Stimulated activated memory B cell treated with anti-CD40 and anti-IgM and Interleukin-4, amounts not matched to agents 10 μg/mL and 1 μg/mL and 100 μg/mL, for 72 hours (primary cell): ENCODE data around the gene CHAC1.
"Not testable (repeated sequence)": the region's sequence is repeated elsewhere in the genome, so short reads cannot be mapped to it uniquely, and the experiment has no call there.

Experiments used
- ATAC-seq: fragments of 150-1000 bp; cut with Tn5 transposase; 2 replicates; pipeline ENCODE4 v1.10.0; 2021
- H3K27ac Mint-ChIP-seq: one replicate; pipeline ENCODE4 v1.8.0; 2022; ENCODE audit warnings: mild to moderate bottlenecking, mixed read lengths
- H3K27me3 Mint-ChIP-seq: one replicate; pipeline ENCODE4 v1.8.0; 2022; ENCODE audit warnings: mixed read lengths
- H3K36me3 Mint-ChIP-seq: one replicate; pipeline ENCODE4 v1.8.0; 2022; ENCODE audit warnings: mixed read lengths
- H3K4me1 Mint-ChIP-seq: one replicate; pipeline ENCODE4 v1.8.0; 2022; ENCODE audit warnings: mixed read lengths
- H3K4me3 Mint-ChIP-seq: one replicate; pipeline ENCODE4 v1.8.0; 2022; ENCODE audit warnings: mild to moderate bottlenecking, moderate library complexity, mixed read lengths
- H3K9me3 Mint-ChIP-seq: one replicate; pipeline ENCODE4 v1.8.0; 2022; ENCODE audit warnings: mixed read lengths

Gene CHAC1

GRCh38 chr15:40941528-40942336 lies 11.5 kb upstream of the CHAC1 start:
- Mint-ChIP-seq H3K27me3 (no peaks in the 10 kb centered on the region), H3K4me1 (peaks cover 23% of the 10 kb centered on the region), H3K9me3 (no peaks in the 10 kb centered on the region), H3K4me3 (peak overlapping the region; percentile 69), H3K27ac (peak overlapping the region; percentile 63), H3K36me3 (no peaks in the 10 kb centered on the region)
- peak; percentile 83 for ATAC-seq

DNA sequence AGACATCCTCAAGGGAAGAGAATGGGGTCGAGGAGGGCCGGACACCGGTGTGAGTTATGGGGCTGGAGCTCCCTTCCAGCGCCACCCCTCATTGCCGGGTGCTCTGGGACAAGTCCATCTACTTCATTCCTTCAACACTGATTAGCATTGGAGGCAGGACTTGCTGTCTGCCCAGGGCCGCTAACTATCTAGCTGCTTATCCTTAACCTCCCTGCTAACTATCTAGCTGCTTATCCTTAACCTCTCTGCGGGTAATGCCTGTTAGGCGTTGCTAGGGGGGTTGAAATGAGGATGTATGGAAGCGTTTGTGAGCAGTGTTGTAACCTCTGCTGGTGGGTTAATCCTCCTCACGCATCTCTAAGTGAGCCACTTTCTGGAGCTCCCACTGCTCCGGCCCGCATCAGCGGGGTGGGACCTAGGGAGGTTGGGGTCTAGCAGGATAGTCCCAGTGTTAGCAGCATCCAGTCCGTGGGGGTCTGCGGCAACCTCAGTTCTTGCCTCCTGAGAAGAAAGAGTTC lies 10.9 kb upstream of the CHAC1 start:
- H3K27ac Mint-ChIP-seq, result peak overlapping the region; percentile 63
- H3K27me3 Mint-ChIP-seq, result no peaks in the 10 kb centered on the region
- peaks cover 23% of the 10 kb centered on the region for H3K4me1 Mint-ChIP-seq
- H3K4me3 Mint-ChIP-seq, result peak overlapping the region; percentile 69
- no peaks in the 10 kb centered on the region for H3K36me3 Mint-ChIP-seq
- no peaks in the 10 kb centered on the region for H3K9me3 Mint-ChIP-seq
- no peak for ATAC-seq

DNA sequence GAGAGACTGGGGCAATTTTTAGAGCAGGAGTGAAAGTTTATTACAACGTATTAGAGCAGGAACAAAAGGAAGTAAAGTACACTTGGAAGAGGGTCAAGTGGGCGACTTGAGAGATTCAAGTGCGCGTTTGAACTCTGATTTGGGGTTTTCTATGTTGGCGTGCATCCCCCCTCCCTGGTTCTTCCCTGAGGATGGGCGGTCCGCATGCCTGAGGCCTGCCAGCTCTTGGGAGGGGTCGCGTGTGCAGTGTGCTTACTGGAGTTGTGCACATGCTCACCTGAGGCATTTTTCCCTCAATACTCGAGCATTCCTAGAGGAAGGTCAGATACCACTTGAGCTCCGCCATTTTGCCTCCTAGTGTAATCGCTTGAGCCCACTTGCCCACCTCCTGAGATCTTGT lies 10.4 kb upstream of the CHAC1 start:
- Mint-ChIP-seq H3K36me3 (no peaks in the 10 kb centered on the region), H3K9me3 (no peaks in the 10 kb centered on the region), H3K27me3 (no peaks in the 10 kb centered on the region), H3K4me3 (peak overlapping the region; percentile 69), H3K4me1 (peaks cover 23% of the 10 kb centered on the region), H3K27ac (peak overlapping the region; percentile 63)
- ATAC-seq, result no peak

DNA sequence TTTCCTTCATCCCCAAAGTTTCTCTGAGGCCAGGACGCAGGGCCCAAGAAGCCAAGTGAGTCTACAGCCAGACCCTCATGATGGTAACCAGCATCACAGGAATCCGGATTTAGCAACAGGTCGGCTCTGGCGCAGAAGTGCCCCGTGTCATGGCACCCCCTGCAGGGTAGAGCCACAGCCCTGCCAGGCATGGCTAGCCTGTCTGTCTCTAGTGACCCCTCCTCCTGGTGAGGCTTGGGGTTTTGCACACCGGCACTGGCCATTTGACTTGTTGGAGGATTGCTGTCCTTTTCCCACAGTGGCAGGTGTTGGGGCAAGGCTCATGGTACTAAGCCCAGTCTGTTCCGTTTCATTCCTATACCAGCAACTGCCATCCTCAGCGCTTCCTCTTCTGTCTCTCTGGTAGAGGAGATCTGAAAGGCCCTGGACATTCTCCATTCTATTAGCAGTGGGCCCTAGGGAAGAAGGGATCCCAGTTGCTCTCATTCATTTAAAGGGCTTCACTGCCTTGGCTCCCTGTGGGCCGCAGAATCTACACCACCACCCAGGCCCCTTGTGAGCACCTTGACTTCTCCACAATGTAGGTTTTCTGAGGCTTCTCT lies 9.4 kb upstream of the CHAC1 start:
- Mint-ChIP-seq H3K9me3 (no peaks in the 10 kb centered on the region), H3K4me3 (no peak overlapping the region), H3K27me3 (peaks cover 4% of the 10 kb centered on the region), H3K36me3 (no peaks in the 10 kb centered on the region), H3K4me1 (peaks cover 23% of the 10 kb centered on the region), H3K27ac (no peak overlapping the region)
- no peak for ATAC-seq

DNA sequence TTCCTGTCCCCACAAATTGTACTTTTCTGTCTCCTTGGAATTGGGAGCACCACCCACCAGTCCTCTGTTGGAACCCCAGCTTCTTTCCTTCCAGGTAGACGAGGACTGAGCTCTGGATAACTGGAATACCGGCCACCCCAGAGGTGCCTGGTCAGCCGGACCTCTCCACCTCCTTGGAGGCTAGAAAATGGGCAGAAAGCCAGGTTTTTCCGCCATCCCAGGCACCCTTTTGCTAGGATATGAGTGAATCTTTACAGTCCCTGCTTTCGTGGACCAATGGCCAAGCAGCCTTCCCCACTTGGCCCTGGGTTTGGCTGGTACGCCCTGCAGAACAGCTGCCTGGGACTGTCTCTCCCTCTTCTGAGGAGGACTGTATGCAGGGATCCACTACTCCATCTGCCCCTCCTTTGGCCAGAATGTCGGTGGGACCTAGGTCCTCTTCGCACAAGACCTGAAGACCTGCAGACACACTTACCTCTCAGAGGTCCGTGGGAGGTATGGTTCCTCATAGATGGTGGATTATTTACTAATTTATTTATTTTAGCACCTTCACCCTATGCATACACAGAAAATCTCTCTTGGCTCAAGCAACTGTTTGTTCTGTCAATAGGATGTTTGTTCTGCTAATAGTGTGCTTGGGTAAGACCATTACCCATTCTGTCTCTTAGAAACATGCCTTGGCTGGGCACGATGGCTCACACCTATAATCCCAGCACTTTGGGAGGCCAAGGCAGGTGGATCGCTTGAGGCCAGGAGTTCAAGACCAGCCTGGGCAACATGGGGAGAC lies 8.6 kb upstream of the CHAC1 start:
- H3K4me3 Mint-ChIP-seq, result no peak overlapping the region
- peaks cover 13% of the 10 kb centered on the region for H3K27me3 Mint-ChIP-seq
- H3K4me1 Mint-ChIP-seq, result peaks cover 23% of the 10 kb centered on the region
- no peaks in the 10 kb centered on the region for H3K36me3 Mint-ChIP-seq
- no peaks in the 10 kb centered on the region for H3K9me3 Mint-ChIP-seq
- ATAC-seq, result no peak
- H3K27ac Mint-ChIP-seq, result no peak overlapping the region

DNA sequence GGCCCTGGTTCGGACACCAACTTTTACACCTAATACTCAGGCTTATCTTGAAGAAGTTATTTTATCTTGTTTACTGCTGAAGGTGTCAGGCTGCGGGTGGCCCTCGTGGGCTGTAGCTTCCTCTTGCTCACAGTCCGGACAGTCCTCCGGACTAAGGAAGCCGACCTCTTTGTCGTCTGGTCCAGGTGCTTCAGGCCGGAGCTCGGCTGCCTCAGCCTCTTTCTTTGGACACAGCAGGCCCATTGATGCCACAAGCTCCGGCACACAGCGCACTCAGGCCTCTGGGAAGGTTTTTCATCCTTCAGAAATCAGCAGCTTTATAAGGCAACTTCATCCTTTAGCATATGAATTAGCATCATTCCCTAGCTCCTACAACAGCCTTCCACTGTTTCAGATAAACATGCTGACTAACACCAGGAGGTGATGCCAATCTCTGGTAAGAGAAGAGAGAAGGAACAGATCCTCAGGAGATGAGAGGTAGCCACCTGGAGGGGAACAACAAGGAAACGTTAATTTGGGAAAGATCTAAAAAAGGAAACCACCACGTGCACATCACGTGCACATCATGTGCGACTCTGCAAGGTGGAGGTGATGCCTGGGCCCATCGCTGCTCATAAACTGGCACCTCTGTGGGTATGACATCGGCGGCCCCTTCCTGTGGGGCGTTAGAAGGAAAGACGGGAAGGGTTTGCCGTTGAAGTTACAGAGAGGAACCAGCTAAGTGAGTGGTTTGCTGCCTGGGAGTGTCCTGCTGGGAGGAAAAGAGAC lies 4.4 kb upstream of the CHAC1 start:
- H3K4me3 Mint-ChIP-seq, result no peak overlapping the region
- peaks cover 18% of the 10 kb centered on the region for H3K4me1 Mint-ChIP-seq
- no peaks in the 10 kb centered on the region for H3K36me3 Mint-ChIP-seq
- H3K27me3 Mint-ChIP-seq, result peaks cover 14% of the 10 kb centered on the region
- ATAC-seq, result no peak
- no peak overlapping the region for H3K27ac Mint-ChIP-seq
- H3K9me3 Mint-ChIP-seq, result no peaks in the 10 kb centered on the region

DNA sequence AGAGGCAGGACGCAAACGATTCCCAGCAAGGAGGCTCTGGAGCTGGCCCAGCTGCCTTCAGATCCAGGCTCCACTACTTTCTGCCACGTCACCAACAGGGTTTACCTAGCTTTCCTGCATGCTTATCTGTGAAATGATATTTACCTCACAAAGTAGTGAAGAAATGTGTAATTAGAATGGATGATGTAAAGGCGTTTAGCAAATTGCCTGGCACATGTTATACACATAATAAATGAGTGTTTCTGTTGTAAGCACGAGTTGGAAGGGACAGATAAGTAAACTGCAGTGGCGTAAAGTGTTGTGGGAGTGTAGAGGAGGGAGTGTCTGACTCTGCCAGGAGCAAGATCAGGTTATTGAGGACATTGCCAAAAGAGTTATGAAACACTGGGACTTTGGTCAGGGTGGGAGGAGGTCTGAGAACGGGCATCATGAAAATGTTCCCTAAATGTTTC lies 3.5 kb upstream of the CHAC1 start:
- no peaks in the 10 kb centered on the region for H3K36me3 Mint-ChIP-seq
- H3K27ac Mint-ChIP-seq, result no peak overlapping the region
- no peak overlapping the region for H3K4me3 Mint-ChIP-seq

DNA sequence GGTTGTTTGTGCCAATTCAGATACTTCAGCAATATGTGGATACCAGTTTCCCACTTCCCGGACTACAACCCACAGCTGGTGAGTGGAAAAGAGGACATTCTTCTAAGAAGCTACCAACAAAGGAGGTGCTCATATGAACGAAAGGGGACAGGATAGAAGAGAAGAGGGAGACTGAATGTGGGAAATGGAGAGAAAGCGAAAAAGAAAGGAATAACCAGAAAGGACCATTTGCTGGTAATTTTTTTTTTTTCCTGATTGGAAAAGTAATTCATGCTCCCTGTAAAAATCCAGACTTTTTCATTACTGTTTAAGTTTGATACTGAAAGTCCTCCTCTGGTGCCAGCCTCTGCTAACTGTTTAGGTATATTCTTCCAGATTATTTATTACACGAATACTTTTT lies 1.5 kb upstream of the CHAC1 start:
- no peak overlapping the region for H3K27ac Mint-ChIP-seq
- peaks cover 14% of the 10 kb centered on the region for H3K27me3 Mint-ChIP-seq
- H3K9me3 Mint-ChIP-seq, result no peaks in the 10 kb centered on the region
- H3K4me3 Mint-ChIP-seq, result no peak overlapping the region
- H3K4me1 Mint-ChIP-seq, result peaks cover 23% of the 10 kb centered on the region
- H3K36me3 Mint-ChIP-seq, result no peaks in the 10 kb centered on the region
- ATAC-seq, result no peak

More for the DNA sequence above, 3.5 kb upstream of the CHAC1 start:
- Mint-ChIP-seq H3K27me3 (peaks cover 14% of the 10 kb centered on the region), H3K4me1 (peaks cover 23% of the 10 kb centered on the region), H3K9me3 (no peaks in the 10 kb centered on the region)
- no peak for ATAC-seq

DNA sequence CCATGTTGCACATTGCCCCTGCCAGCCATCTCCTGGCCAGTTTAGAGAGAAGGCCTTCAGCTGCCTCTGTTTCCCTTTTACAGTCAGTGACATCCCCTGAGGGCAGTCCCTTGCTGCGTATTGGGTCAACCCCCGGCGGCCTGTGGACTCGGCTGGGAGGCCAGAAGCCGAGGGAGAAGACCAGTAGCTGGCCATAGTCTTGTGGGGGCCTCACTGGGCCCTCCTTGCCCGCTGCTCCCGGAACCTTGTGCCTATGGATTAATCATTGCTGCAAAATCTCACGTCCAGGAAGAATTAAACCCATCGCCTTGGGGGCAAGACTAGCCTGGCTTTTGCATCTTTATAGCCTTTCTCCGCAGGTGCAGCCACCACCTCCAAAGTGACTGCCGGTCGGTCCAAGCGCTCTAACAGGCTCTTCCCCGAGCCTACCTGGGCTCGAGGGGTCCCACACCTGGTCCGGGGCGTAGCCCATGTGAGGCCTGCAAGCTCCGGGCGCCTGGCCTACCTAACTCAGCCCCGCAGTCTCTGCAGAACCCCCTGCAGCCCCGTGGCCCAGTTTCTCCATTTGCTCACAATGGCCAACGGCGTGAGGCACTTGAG lies 870 bp upstream of the CHAC1 start:
- Mint-ChIP-seq H3K27me3 (peaks cover 14% of the 10 kb centered on the region), H3K27ac (peak overlapping the region; percentile 64), H3K36me3 (no peaks in the 10 kb centered on the region), H3K4me3 (peak overlapping the region; percentile 91), H3K4me1 (peaks cover 23% of the 10 kb centered on the region), H3K9me3 (no peaks in the 10 kb centered on the region)
- no peak for ATAC-seq

- peak; percentile 4 for ATAC-seq
- no peaks in the 10 kb centered on the region for H3K9me3 Mint-ChIP-seq
- H3K27ac Mint-ChIP-seq, result peak overlapping the region; percentile 64
- H3K27me3 Mint-ChIP-seq, result peaks cover 12% of the 10 kb centered on the region
- H3K4me1 Mint-ChIP-seq, result peaks cover 23% of the 10 kb centered on the region
- H3K36me3 Mint-ChIP-seq, result no peaks in the 10 kb centered on the region
- H3K4me3 Mint-ChIP-seq, result peak overlapping the region; percentile 91
These were observed 423 bp downstream of the CHAC1 start for GRCh38 chr15:40953713-40954074.

- not testable (repeated sequence) for H3K9me3 Mint-ChIP-seq, H3K36me3 Mint-ChIP-seq, H3K27ac Mint-ChIP-seq, H3K27me3 Mint-ChIP-seq, ATAC-seq
- Mint-ChIP-seq H3K4me3 (peak overlapping the region; percentile 91), H3K4me1 (peaks cover 23% of the 10 kb centered on the region)
These were observed 1.0 kb downstream of the CHAC1 start for GRCh38 chr15:40954158-40954848.

DNA sequence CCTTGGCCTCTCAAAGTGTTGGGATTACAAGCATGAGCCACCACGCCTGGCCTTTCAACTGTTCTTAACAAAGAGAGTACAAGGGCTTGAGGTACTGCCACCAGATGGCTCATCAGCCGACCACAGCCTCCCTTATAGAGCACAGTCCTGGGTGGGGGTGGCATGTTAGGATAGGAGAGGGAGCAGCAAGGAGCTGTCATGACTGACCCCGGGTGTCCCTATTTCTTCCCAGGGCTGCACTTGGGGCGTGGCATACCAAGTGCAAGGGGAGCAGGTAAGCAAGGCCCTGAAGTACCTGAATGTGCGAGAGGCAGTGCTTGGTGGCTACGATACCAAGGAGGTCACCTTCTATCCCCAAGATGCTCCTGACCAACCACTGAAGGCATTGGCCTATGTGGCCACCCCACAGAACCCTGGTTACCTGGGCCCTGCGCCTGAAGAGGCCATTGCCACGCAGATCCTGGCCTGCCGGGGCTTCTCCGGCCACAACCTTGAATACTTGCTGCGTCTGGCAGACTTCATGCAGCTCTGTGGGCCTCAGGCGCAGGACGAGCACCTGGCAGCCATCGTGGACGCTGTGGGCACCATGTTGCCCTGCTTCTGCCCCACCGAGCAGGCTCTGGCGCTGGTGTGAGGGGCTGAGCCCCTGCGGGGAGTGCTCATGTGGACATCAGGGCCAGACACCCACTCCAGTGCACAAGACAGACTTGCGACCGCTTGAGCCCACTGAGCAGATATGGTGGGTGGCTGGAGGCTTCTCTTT lies 2.1 kb downstream of the CHAC1 start:
- Mint-ChIP-seq H3K9me3 (no peaks in the 10 kb centered on the region), H3K27me3 (no peaks in the 10 kb centered on the region), H3K36me3 (no peaks in the 10 kb centered on the region), H3K27ac (no peak overlapping the region), H3K4me1 (peaks cover 32% of the 10 kb centered on the region), H3K4me3 (no peak overlapping the region)
- no peak for ATAC-seq

DNA sequence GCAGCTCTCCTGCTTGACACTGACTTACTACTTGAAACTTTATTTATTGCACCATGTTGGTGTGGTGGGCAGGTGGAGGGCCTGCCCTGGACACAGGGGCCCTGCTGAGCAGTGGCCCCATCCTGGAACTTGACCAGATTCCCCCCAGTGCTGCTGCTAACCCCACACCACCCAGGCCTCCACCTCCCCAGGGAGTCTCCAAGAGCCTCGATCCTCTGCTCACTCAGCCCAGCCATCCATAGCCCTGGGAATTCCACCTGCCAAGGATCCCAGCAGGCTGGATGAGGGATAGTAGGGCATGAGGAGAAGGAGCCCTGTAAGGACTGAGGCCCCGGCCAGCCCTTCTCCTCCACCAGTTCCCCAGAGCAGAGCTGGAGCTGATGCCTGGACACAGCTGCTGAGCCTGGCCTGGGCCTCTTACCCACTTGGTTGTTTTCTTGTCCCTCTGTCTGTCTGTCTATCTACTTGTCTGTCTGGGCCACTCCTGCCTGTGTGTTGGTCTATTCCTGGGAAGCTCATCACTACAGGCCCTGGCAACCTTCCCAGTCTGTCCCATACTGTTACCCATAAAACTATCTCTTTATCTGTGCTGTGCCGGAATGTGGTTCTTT lies 2.8 kb downstream of the CHAC1 start:
- no peaks in the 10 kb centered on the region for H3K9me3 Mint-ChIP-seq
- no peak for ATAC-seq
- peaks cover 32% of the 10 kb centered on the region for H3K4me1 Mint-ChIP-seq
- no peaks in the 10 kb centered on the region for H3K27me3 Mint-ChIP-seq
- no peak overlapping the region for H3K4me3 Mint-ChIP-seq
- H3K36me3 Mint-ChIP-seq, result no peaks in the 10 kb centered on the region
- H3K27ac Mint-ChIP-seq, result no peak overlapping the region
